Neuronal stem cell (in vitro differentiated cells): ENCODE results near the gene TNNT1.

Source experiments
- DNase-seq: peaks from one replicate; pipeline ENCODE4 v3.0.0-alpha.2; 2013; ENCODE audit warnings: low spot score
- H2AFZ ChIP-seq: one replicate; pipeline ENCODE4 v1.6.1; 2013; ENCODE audit warnings: mild to moderate bottlenecking, low read length, inconsistent platforms
- H2AK5ac ChIP-seq: 2 replicates; pipeline ENCODE4 v1.6.1; 2013; ENCODE audit warnings: low read depth, mild to moderate bottlenecking, inconsistent platforms, low read length, moderate library complexity, mixed read lengths
- H2BK120ac ChIP-seq: 2 replicates; pipeline ENCODE4 v1.6.1; 2013; ENCODE audit warnings: low read depth, mild to moderate bottlenecking, inconsistent platforms, low read length, moderate library complexity, mixed read lengths
- H2BK12ac ChIP-seq: one replicate; pipeline ENCODE4 v1.6.1; 2013; ENCODE audit warnings: low read length, inconsistent platforms
- H2BK15ac ChIP-seq: 2 replicates; pipeline ENCODE4 v1.6.1; 2013; ENCODE audit warnings: mild to moderate bottlenecking, low read length, inconsistent platforms, mixed read lengths
- H2BK5ac ChIP-seq: one replicate; pipeline ENCODE4 v1.6.1; 2013; ENCODE audit warnings: inconsistent platforms, mild to moderate bottlenecking, low read length, moderate library complexity
- H3K14ac ChIP-seq: one replicate; pipeline ENCODE4 v1.6.1; 2013; ENCODE audit warnings: low read length, inconsistent platforms
- H3K18ac ChIP-seq: 2 replicates; pipeline ENCODE4 v1.6.1; 2013; ENCODE audit warnings: low read length, inconsistent platforms
- H3K23ac ChIP-seq: 2 replicates; pipeline ENCODE4 v1.6.1; 2013; ENCODE audit warnings: low read depth, mild to moderate bottlenecking, mixed read lengths, low read length, inconsistent platforms; ENCODE audit not compliant: poor library complexity
- H3K27ac ChIP-seq: replicated peaks from 3 replicates; pipeline ENCODE4 v1.5.1; 2013; ENCODE audit warnings: low read length, inconsistent platforms
- H3K27me3 ChIP-seq, 3 experiments: 2 replicates each; pipeline ENCODE4 v1.6.1; 2013; ENCODE audit warnings: low read length in 3 of 3, mild to moderate bottlenecking in 2 of 3, inconsistent platforms in 1 of 3, low read depth in 1 of 3, mixed read lengths in 1 of 3, moderate library complexity in 1 of 3; ENCODE audit not compliant: control insufficient read depth in 3 of 3, insufficient read depth in 3 of 3
- H3K36me3 ChIP-seq, 2 donors: replicated peaks in 1 of 2; 2 replicates each; pipeline ENCODE4 v1.6.1; 2013; ENCODE audit warnings: low read length in 2 of 2; ENCODE audit not compliant: control insufficient read depth in 2 of 2, insufficient read depth in 2 of 2
- H3K4ac ChIP-seq: 2 replicates; pipeline ENCODE4 v1.6.1; 2013; ENCODE audit warnings: inconsistent platforms, mild to moderate bottlenecking, low read length, moderate library complexity
- H3K4me1 ChIP-seq, 2 donors: 1 replicate in 1 of 2; 2 replicates in 1 of 2; pipeline ENCODE4 v1.6.1; 2013; ENCODE audit warnings: low read length in 2 of 2, low read depth in 1 of 2; ENCODE audit not compliant: control insufficient read depth in 2 of 2, insufficient read depth in 1 of 2
- H3K4me2 ChIP-seq: one replicate; pipeline ENCODE4 v1.6.1; 2013; ENCODE audit warnings: mild to moderate bottlenecking, low read length, inconsistent platforms; ENCODE audit not compliant: insufficient read depth, poor library complexity, severe bottlenecking
- H3K4me3 ChIP-seq, 2 donors: 2 replicates each; pipeline ENCODE4 v1.5.1; 2013; ENCODE audit warnings: low read length in 2 of 2, mild to moderate bottlenecking in 2 of 2, inconsistent platforms in 1 of 2, moderate library complexity in 1 of 2
- H3K79me1 ChIP-seq: one replicate; pipeline ENCODE4 v1.6.1; 2013; ENCODE audit warnings: low read depth, mild to moderate bottlenecking, inconsistent platforms, low read length, moderate library complexity
- H3K9ac ChIP-seq: one replicate; pipeline ENCODE4 v1.6.1; 2013; ENCODE audit warnings: mild to moderate bottlenecking, low read depth, low read length, inconsistent platforms; ENCODE audit not compliant: poor library complexity
- H3K9me3 ChIP-seq, 2 donors: replicated peaks in 1 of 2; 2 replicates each; pipeline versions ENCODE3 to v1.6.1; 2013; ENCODE audit warnings: low read length in 2 of 2, mild to moderate bottlenecking in 2 of 2, inconsistent platforms in 1 of 2, low read depth in 1 of 2, mixed read lengths in 1 of 2, moderate library complexity in 1 of 2; ENCODE audit not compliant: control insufficient read depth in 2 of 2, insufficient read depth in 1 of 2
- H4K8ac ChIP-seq: one replicate; pipeline ENCODE4 v1.6.1; 2013; ENCODE audit warnings: low read depth, mild to moderate bottlenecking, inconsistent platforms, low read length, moderate library complexity
- H4K91ac ChIP-seq: one replicate; pipeline ENCODE4 v1.6.1; 2013; ENCODE audit warnings: low read length, low read depth, mild to moderate bottlenecking, inconsistent platforms; ENCODE audit not compliant: poor library complexity
- WGBS, 2 donors: extraction: QIAGEN DNeasy Blood & Tissue Kit; methylation state at CpG; one replicate each; pipeline ENCODE4 v1.1.7; 2013; ENCODE audit warnings: missing lambda C conversion rate in 2 of 2, mixed read lengths in 1 of 2; ENCODE audit not compliant: insufficient read length in 2 of 2, insufficient replicate concordance in 1 of 2; ENCODE audit errors: extremely low coverage in 2 of 2; 5-methylcytosine and 5-hydroxymethylcytosine counted together

Gene TNNT1

DNA sequence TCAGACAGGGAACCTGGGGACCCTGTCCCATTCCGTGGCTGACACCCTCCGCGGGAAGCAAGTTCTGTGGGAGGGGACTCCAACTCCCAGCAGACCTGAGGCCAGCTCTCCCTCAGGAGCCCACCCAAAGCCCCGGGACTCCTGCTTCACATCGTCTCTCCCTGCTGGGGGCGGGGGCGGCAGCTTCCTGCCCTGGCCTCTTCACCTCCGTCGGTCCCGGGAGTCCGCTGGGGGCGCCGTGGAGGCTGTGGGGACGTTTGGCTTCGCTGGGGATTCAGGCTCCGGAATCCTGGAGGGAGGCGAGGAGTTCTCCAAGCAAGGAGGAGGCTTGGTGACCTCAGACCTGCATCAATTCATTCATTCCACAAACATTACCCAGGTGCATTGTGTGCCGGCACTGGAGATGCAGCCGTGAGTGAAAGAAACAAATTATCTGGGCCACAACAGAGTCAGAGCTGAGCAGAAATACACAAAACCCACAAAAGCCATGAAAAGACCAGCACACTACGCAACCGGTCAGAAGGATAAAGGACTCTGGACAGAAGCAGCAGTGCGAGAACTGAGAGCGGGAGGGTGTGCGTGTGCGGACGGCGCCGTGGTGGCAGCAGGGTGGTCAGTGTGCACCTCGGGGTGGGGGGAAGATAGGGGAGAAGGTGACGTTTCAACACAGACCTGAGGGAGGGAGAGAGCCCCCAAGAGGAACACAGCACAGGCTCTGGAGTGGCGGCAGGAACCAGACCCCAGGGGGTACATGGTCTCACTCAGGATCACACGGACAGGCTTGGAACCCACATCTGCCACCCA, 54.3 kb downstream of the TNNT1 start:
- Histone ChIP-seq H4K8ac (no peak overlapping the region), H3K4me1 (peaks cover 0 to 28% of the 10 kb centered on the region in 2 donors), H3K14ac (peak overlapping the region; percentile 40), H3K23ac (peak overlapping the region; percentile 65), H3K27me3 (no peaks in the 10 kb centered on the region), H2BK120ac (no peak overlapping the region), H4K91ac (no peak overlapping the region), H3K4me2 (no peak overlapping the region), H2AK5ac (peak overlapping the region; percentile 90), H2BK12ac (no peak overlapping the region), H3K18ac (peak overlapping the region; percentile 70), H2BK15ac (peak overlapping the region; percentile 67), H3K9me3 (no peaks in the 10 kb centered on the region), H3K4me3 (no peak overlapping the region), H3K79me1 (peaks cover 8% of the 10 kb centered on the region), H3K27ac (peak overlapping the region; percentile 56), H3K36me3 (peaks cover 20 to 47% of the 10 kb centered on the region in 2 donors), H3K4ac (no peak overlapping the region), H2BK5ac (peak overlapping the region; percentile 82), H2AFZ (no peak overlapping the region), H3K9ac (peak overlapping the region; percentile 60)
- WGBS, 2 donors, result no CpG with 5 or more reads among the region's 32 CpGs
- DNase-seq, result no peak

DNA sequence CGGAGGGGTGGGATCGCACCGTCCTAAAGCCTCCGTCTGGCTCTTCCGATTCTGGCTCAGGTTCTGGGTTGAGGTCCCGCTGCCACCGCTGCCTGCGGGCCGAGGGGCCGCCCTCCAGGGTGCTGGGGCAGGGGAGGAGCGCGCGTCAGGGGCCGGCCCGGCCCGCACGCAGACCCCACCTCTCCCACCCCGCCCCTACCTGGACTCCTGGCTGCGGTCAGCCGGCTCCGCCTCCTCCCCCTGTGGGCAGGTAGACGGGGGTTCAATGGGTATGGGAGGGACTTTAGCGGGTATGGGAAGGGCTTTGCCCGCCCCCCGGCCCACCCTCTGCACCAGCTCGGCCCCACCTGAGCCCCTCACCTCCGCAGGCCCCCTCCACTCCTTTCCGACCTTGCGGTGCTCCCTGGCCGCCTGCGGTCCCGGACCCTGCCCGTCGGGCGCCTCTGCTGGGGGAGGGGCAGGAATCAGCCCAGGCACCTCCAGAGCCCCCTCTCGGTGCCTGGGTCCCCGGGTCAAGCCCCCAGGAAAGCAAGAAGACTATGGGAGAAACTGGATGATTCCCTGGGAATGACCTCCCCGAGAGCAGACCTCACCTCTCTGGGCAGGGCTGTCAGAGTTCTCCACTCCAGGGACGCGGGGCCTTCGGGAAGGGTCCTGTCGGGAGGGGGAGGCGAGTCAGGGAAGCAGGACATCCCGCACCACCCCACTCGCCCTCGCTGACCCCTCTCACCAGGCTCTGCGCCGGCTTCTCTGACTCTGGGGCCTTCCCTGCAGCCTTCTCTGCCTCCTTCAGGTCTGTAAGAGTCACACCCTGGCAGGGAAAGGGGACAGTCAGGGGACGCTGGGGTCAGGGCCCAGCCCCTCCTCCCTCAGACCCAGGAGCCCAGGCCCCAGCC, 56.3 kb downstream of the TNNT1 start:
- H3K4me3 ChIP-seq, result no peak overlapping the region
- peak overlapping the region; percentile 73 for H3K23ac ChIP-seq
- no CpG with 5 or more reads among the region's 49 CpGs for WGBS, 2 donors
- no peak overlapping the region for H3K4ac ChIP-seq
- no peak overlapping the region for H2BK15ac ChIP-seq
- no peak overlapping the region for H2BK120ac ChIP-seq
- H2BK12ac ChIP-seq, result no peak overlapping the region
- no peak overlapping the region for H3K27ac ChIP-seq
- DNase-seq, result no peak
- H2BK5ac ChIP-seq, result peak overlapping the region; percentile 94
- no peaks in the 10 kb centered on the region for H3K9me3 ChIP-seq
- H3K4me1 ChIP-seq, result peaks cover 11 to 37% of the 10 kb centered on the region in 2 donors
- H2AK5ac ChIP-seq, result peak overlapping the region; percentile 99
- peak overlapping the region; percentile 65 for H4K8ac ChIP-seq
- H3K9ac ChIP-seq, result peak overlapping the region; percentile 86
- H3K18ac ChIP-seq, result peak overlapping the region; percentile 95
- H3K14ac ChIP-seq, result peak overlapping the region; percentile 17
- no peak overlapping the region for H4K91ac ChIP-seq
- H2AFZ ChIP-seq, result no peak overlapping the region
- H3K36me3 ChIP-seq, result peaks cover 19 to 40% of the 10 kb centered on the region in 2 donors
- peak overlapping the region; percentile 25 for H3K4me2 ChIP-seq
- H3K79me1 ChIP-seq, result peaks cover 3% of the 10 kb centered on the region
- H3K27me3 ChIP-seq, result no peaks in the 10 kb centered on the region

DNA sequence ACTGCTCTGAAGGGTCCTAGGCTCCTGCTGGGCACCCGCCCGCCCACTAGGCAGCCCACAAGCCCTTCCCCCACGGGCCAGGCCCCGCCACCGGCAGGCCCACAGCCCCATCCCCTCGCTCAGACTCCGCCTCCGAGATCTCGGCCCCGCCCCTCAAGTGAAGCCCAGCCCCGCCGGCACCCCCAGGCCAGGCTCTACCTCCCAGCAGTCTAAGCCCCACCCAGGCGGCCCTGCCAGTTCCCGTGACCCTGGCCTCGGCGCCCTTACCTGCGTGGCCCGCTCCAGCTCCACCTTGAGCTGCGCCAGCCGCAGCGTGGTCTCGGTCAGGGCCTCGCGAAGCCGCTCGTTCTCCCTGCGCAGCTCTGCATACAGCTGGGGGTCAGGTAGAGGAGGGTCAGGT, 57.1 kb downstream of the TNNT1 start:
- no peak for DNase-seq
- no CpG with 5 or more reads among the region's 27 CpGs for WGBS, 2 donors

More for the DNA sequence above, 57.1 kb downstream of the TNNT1 start:
- no peak overlapping the region for H3K27ac ChIP-seq
- peak overlapping the region; percentile 99 for H2AK5ac ChIP-seq
- peak overlapping the region; percentile 66 for H3K4ac ChIP-seq
- H3K36me3 ChIP-seq, result peaks cover 19 to 40% of the 10 kb centered on the region in 2 donors
- peak overlapping the region; percentile 86 for H3K9ac ChIP-seq
- peak overlapping the region; percentile 54 for H3K4me2 ChIP-seq
- no peak overlapping the region for H2BK120ac ChIP-seq
- H3K14ac ChIP-seq, result peak overlapping the region; percentile 17
- no peaks in the 10 kb centered on the region for H3K27me3 ChIP-seq
- H3K79me1 ChIP-seq, result peaks cover 3% of the 10 kb centered on the region
- peak overlapping the region; percentile 73 for H3K23ac ChIP-seq
- no peak overlapping the region for H4K8ac ChIP-seq
- H2AFZ ChIP-seq, result no peak overlapping the region
- H2BK12ac ChIP-seq, result peak overlapping the region; percentile 84
- no peaks in the 10 kb centered on the region for H3K9me3 ChIP-seq
- peak overlapping the region in 1 of 2 donors; percentile 31 for H3K4me3 ChIP-seq
- H2BK15ac ChIP-seq, result no peak overlapping the region
- no peak overlapping the region for H4K91ac ChIP-seq
- peak overlapping the region; percentile 95 for H3K18ac ChIP-seq
- H2BK5ac ChIP-seq, result peak overlapping the region; percentile 94
- H3K4me1 ChIP-seq, result peaks cover 13 to 38% of the 10 kb centered on the region in 2 donors
